GM12878 (cell line): Measurements from ENCODE around the gene LTK. TPM values are rescaled to one million over a fixed set of nuclear protein-coding genes. Genes with fewer than 3 reads are reported as not detected.

Experiments
- ATAC-seq: fragments of 200-7000 bp; cut with Tn5 transposase; 3 replicates; pipeline ENCODE4 v1.9.1; 2020; ENCODE audit warnings: mild to moderate bottlenecking, moderate library complexity
- BruUV-seq: library from RNA; stranded (reverse); fragments of 400-500 nt; replicated peaks from 2 replicates; lab custom pipeline; 2021; lab: Mats Ljungman, UMichigan
- CTCF ChIA-PET: fragments of 300-600 bp; sonication (Branson Sonifier 250); formaldehyde crosslinking; extraction: SDS; loops from one replicate; lab custom pipeline; 2021; ENCODE audit warnings: inconsistent platforms; lab: Yijun Ruan, JAX
- POLR2A ChIA-PET: fragments of 350-600 bp; formaldehyde crosslinking; extraction: SDS; loops from one replicate; lab custom pipeline; 2021; ENCODE audit warnings: inconsistent platforms; lab: Charles Lee
- RAD21 ChIA-PET: fragments of 300-600 bp; sonication (Branson Sonifier 250); formaldehyde crosslinking; loops from one replicate; lab custom pipeline; 2023; ENCODE audit warnings: antibody characterized with exemption; ENCODE audit not compliant: unreplicated experiment; lab: Charles Lee
- SMC1A ChIA-PET: fragments of 300-600 bp; sonication (Branson Sonifier 250); formaldehyde crosslinking; loops from one replicate; lab custom pipeline; 2023; ENCODE audit not compliant: unreplicated experiment, uncharacterized antibody; lab: Charles Lee
- DNase-seq: peaks from one replicate; pipeline ENCODE4 v3.0.0-alpha.2; 2011; ENCODE audit warnings: low read depth, low spot score
- FAIRE-seq: peaks from 3 replicates; lab custom pipeline; 2011; peaks lifted over from hg19 to GRCh38; lab: Jason Lieb, UNC
- H2AFZ ChIP-seq: 2 replicates; pipeline ENCODE4 v1.6.0; 2011; ENCODE audit warnings: low read depth, low read length, control low read depth; ENCODE audit not compliant: control insufficient read depth
- H3K27ac ChIP-seq: 2 replicates; pipeline ENCODE4 v1.5.1; 2011; ENCODE audit warnings: control low read depth; ENCODE audit not compliant: control insufficient read depth, insufficient read depth
- H3K27me3 ChIP-seq, 2 experiments: replicated peaks in 1 of 2; 2 replicates each; pipeline versions ENCODE4 v1.6.0 to v1.6.1; 2011; ENCODE audit warnings: low read length in 1 of 2; ENCODE audit not compliant: control insufficient read depth in 2 of 2, insufficient read depth in 2 of 2
- H3K36me3 ChIP-seq, 2 experiments: 2 replicates each; pipeline ENCODE4 v1.5.1; 2011; ENCODE audit warnings: low read length in 1 of 2; ENCODE audit not compliant: control insufficient read depth in 2 of 2, insufficient read depth in 2 of 2
- H3K4me1 ChIP-seq: 2 replicates; pipeline ENCODE4 v1.6.1; 2011; ENCODE audit warnings: mild to moderate bottlenecking, low read length, moderate library complexity, mixed read lengths; ENCODE audit not compliant: control insufficient read depth, insufficient read depth
- H3K4me2 ChIP-seq: 2 replicates; pipeline ENCODE4 v1.6.0; 2011; ENCODE audit warnings: control low read depth; ENCODE audit not compliant: control insufficient read depth, insufficient read depth
- H3K4me3 ChIP-seq: fragments of 200-600 bp; sonication (generic); 2 replicates; pipeline ENCODE4 v1.5.1; 2016
- H3K79me2 ChIP-seq: 2 replicates; pipeline ENCODE4 v1.6.0; 2011; ENCODE audit warnings: low read length; ENCODE audit not compliant: control insufficient read depth, insufficient read depth
- H3K9ac ChIP-seq: 2 replicates; pipeline ENCODE4 v1.8.0; 2011; ENCODE audit warnings: low read length, control low read depth, mixed read lengths; ENCODE audit not compliant: control insufficient read depth, insufficient read depth
- H3K9me3 ChIP-seq: replicated peaks from 3 replicates; pipeline ENCODE4 v1.5.1; 2011; ENCODE audit warnings: mild to moderate bottlenecking, low read length; ENCODE audit not compliant: control insufficient read depth, insufficient read depth
- H4K20me1 ChIP-seq: 2 replicates; pipeline ENCODE4 v1.6.0; 2011; ENCODE audit not compliant: control insufficient read depth, insufficient read depth
- EZH2 ChIP-seq: IDR thresholded peaks from 2 replicates; pipeline ENCODE4 v1.6.1; 2012; ENCODE audit warnings: low read depth, mild to moderate bottlenecking, control low read depth, inconsistent platforms, low read length, borderline replicate concordance; ENCODE audit not compliant: control insufficient read depth
- HDGF ChIP-seq: fragments of 450-650 bp; IDR thresholded peaks from 2 replicates; pipeline ENCODE4 v1.6.1; 2016; ENCODE audit warnings: antibody characterized with exemption
- KDM1A ChIP-seq: fragments of 200-600 bp; sonication (generic); IDR thresholded peaks from 2 replicates; pipeline ENCODE4 v1.6.1; 2016; ENCODE audit warnings: borderline replicate concordance
- PML ChIP-seq: IDR thresholded peaks from 2 replicates; pipeline ENCODE4 v1.6.1; 2012; ENCODE audit warnings: low read length, inconsistent platforms
- RELA ChIP-seq: fragments of 450-650 bp; IDR thresholded peaks from 2 replicates; pipeline ENCODE4 v1.8.0; 2014; ENCODE audit warnings: borderline replicate concordance; ENCODE audit not compliant: partially characterized antibody
- STAT1 ChIP-seq: fragments of 450-650 bp; conservative IDR thresholded peaks from 2 replicates; pipeline ENCODE4 v1.6.1; 2014; ENCODE audit warnings: antibody characterized with exemption, mild to moderate bottlenecking
- ZNF217 ChIP-seq: fragments of 450-650 bp; IDR thresholded peaks from 2 replicates; pipeline ENCODE4 v1.6.1; 2017; ENCODE audit warnings: antibody characterized with exemption, mild to moderate bottlenecking
- WGBS: methylation state at CpG from one replicate; pipeline ENCODE4 v1.1.6; 2016; ENCODE audit warnings: low lambda C conversion rate; ENCODE audit not compliant: insufficient replicate concordance, insufficient coverage; ENCODE audit errors: missing lambda C conversion rate; 5-methylcytosine and 5-hydroxymethylcytosine counted together
- in situ Hi-C: fragments of 300-500 bp; cut with MboI; formaldehyde crosslinking; loops from 9 replicates; pipeline ENCODE4 v1.14.3; 2018; ENCODE audit warnings: mixed read lengths
- intact Hi-C: fragments of 100-400 bp; cut with micrococcal nuclease; formaldehyde crosslinking; loops from one replicate; pipeline ENCODE4 v1.14.2; 2022; ENCODE audit not compliant: unreplicated experiment
- polyA plus RNA-seq, 11 experiments: library from polyadenylated mRNA; depleted of rRNA in 4 of 11; unstranded in 6 of 11; stranded (reverse) in 5 of 11; fragments of >200 nt; fragmentation: Nextera tagmentation in 4 of 11; fragmentation: Illumina TruSeq in 1 of 11; extraction: Ambion mirVana in 4 of 11; extraction: Trizol in 1 of 11; gene quantifications; 1 replicate in 1 of 11; 2 replicates in 10 of 11; pipeline versions ENCODE4 v1.2.1 to v1.2.3, GENCODE V29; 2011 to 2016; ENCODE audit warnings: inconsistent platforms in 2 of 11, missing spikeins in 2 of 11, low read depth in 1 of 11
- total RNA-seq, 4 experiments: library from RNA; depleted of rRNA in 3 of 4; stranded (reverse); fragments of >200 nt in 3 of 4; fragmentation: Illumina TruSeq in 1 of 4; extraction: Trizol in 1 of 4; gene quantifications; 2 replicates each; pipeline versions ENCODE4 v1.2.1 to v1.2.3, GENCODE V29; 2013 to 2021
- TF ChIP-seq, protein P1 (sequence below): fragments of 450-650 bp; IDR thresholded peaks from 2 replicates; pipeline ENCODE4 v1.6.1; 2016; ENCODE audit warnings: mild to moderate bottlenecking

LTK gene
- total and polyA plus RNA-seq, 10 of the 15 experiments (the other 5 are each of a cell fraction or from before 2014, with no cell fraction given), result 0.07 to 0.80 (median 0.20) TPM; not detected in 1

DNA sequence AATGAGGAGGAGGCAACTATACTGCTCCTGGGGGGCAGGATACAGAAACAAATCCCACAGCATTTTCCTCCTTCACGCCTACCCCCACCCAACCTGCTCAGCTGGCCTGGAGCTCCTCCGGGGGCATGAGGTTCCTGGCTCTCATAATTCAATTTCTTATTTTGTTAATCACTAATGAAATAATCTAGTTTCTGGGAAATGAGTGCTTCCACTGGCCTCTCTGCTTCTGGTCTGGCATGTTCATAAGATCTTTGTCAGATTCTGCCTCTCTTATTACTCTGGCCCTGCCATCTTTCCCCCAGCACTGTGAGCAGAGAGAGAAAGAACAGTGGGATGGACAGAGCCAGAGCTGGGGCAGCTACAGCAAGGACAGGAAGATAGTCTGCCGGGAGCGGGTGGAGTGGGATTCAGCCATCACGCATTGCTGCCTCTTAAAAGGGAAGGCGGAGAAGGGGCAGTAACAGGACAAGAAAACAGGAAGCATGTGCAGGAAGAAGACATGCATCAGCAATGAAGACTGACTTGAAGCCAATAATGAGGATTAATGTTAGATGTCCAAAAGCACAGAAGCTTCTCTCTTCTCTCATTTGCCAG is 16.8 kb upstream of the LTK start:
- CTCF ChIA-PET, result interaction anchor here (1.3 kb wide), 1 partner anchor 66 kb away, joined by 5 read pairs; no protein-coding TSS in a partner anchor
- DNase-seq (no peak), ATAC-seq (no peak), FAIRE-seq (no peak)
- SMC1A ChIA-PET, result interaction anchor here (1.5 kb wide), 1 partner anchor 65 kb away, joined by 3 read pairs; no protein-coding TSS in a partner anchor
- H3K4me3 ChIP-seq, result no peak overlapping the region
- BruUV-seq, result no TSS peak
- 35% methylated on average over 6 of the region's 6 CpGs for WGBS
- H2AFZ ChIP-seq, result no peak overlapping the region
- POLR2A ChIA-PET, result no interaction called here
- TF ChIP-seq RELA (no peak), KDM1A (no peak), PML (no peak), HDGF (no peak), STAT1 (no peak), ZNF217 (no peak), EZH2 (no peak)
- TF ChIP-seq, protein P1, sequence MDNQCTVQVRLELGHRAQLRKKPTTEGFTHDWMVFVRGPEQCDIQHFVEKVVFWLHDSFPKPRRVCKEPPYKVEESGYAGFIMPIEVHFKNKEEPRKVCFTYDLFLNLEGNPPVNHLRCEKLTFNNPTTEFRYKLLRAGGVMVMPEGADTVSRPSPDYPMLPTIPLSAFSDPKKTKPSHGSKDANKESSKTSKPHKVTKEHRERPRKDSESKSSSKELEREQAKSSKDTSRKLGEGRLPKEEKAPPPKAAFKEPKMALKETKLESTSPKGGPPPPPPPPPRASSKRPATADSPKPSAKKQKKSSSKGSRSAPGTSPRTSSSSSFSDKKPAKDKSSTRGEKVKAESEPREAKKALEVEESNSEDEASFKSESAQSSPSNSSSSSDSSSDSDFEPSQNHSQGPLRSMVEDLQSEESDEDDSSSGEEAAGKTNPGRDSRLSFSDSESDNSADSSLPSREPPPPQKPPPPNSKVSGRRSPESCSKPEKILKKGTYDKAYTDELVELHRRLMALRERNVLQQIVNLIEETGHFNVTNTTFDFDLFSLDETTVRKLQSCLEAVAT, result no peak
- H3K9me3 ChIP-seq, result no peaks in the 10 kb centered on the region
- in situ Hi-C loops (no loop called here), intact Hi-C loops (no loop called here)
- H3K79me2 ChIP-seq, result no peaks in the 10 kb centered on the region
- no peaks in the 10 kb centered on the region for H4K20me1 ChIP-seq
- no peak overlapping the region for H3K27ac ChIP-seq
- H3K36me3 ChIP-seq, result peaks cover 4 to 17% of the 10 kb centered on the region in 2 experiments
- H3K4me1 ChIP-seq, result no peaks in the 10 kb centered on the region
- no peak overlapping the region for H3K9ac ChIP-seq
- no peaks in the 10 kb centered on the region for H3K27me3 ChIP-seq
- RAD21 ChIA-PET, result no interaction called here
- no peak overlapping the region for H3K4me2 ChIP-seq
